GM12872 (cell line): ENCODE measurements around the gene ESD.

ENCODE experiments used
- CTCF ChIP-seq: IDR thresholded peaks from 3 replicates; pipeline ENCODE4 v1.5.1; 2011; ENCODE audit warnings: low read depth, mild to moderate bottlenecking, low read length, moderate library complexity; ENCODE audit not compliant: insufficient read depth

The ESD gene

GRCh38 chr13:46783504-46783903, 13.5 kb downstream of the ESD start:
- TF ChIP-seq CTCF, result no peak

GRCh38 chr13:46782691-46783090, 14.3 kb downstream of the ESD start:
- TF ChIP-seq CTCF, result no peak

- TF ChIP-seq CTCF, result no peak
Observed at GRCh38 chr13:46782066-46782465, 14.9 kb downstream of the ESD start.

- no peak for TF ChIP-seq CTCF
Observed at GRCh38 chr13:46778890-46779289, 18.1 kb downstream of the ESD start.

GRCh38 chr13:46778095-46778494, 18.9 kb downstream of the ESD start:
- TF ChIP-seq CTCF, result no peak

DNA sequence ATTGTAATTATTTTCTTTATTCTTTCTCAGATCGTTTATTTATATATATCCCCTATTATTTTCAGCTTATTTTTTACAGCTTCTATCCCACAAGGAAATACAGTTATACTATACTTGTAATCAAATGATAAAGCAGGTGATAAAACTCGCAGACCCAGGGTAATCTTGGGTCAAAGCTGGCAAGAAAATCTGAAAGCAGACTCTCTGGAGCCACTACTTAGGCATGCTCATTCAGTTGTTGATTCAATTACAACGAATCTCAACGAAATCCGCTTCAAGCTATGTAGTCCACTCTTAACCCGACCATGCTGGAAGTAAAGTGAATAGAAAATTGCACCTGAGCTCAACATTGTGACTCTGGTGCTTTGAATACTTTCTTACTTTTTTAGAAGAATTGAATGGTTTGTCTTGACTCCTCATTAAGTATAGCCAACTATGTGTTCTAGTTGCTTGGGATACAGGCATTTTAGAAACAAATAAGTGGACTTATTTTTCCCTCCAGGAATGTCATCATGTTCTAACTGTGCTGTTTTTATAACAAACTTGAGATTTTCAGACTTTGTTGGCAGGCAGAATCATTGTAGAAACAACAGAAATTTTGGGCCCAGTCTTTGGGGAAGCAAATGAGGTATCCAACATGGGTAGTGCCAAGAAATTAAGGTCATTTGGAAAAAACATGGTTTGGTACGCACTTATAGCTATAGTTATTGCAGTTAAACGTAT, 21.4 kb downstream of the ESD start:
- no peak for TF ChIP-seq CTCF

DNA sequence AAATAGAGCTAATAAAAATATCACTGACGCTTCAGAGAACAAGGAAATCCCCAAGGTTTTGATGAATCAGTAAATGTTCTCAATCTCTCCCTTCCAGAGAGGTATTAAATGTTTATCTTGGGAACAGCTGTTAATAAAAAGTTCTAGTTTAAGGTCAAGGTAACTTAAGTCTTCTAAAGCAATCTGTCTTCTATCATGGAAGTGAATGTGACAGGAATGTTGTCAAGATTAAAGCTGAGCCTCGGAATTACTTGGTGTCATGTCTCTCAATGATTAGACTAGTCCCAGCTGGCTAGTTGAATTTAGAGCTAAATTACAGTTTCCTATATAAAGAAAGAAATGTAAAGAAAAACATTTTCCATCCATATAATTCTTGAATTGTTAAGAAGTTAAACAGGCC, 23.4 kb downstream of the ESD start:
- TF ChIP-seq CTCF, result no peak
